Naive B cell (primary cell): ENCODE results near the gene ZNF107. TPM values are rescaled to one million over a fixed set of nuclear protein-coding genes. Genes with fewer than 3 reads are reported as not detected.
"Not testable (repeated sequence)": the region's sequence is repeated elsewhere in the genome, so short reads cannot be mapped to it uniquely, and the experiment has no call there.

Experiments used
- ATAC-seq, 2 donors: fragments of 150-1000 bp; cut with Tn5 transposase; 2 replicates each; pipeline ENCODE4 v1.10.0; 2021; ENCODE audit warnings: low read depth in 2 of 2, mild to moderate bottlenecking in 2 of 2, moderate library complexity in 2 of 2
- DNase-seq: peaks from one replicate; pipeline ENCODE4 v3.0.0; 2022
- H3K27ac Mint-ChIP-seq, 6 donors: one replicate each; pipeline ENCODE4 v1.8.0; 2020 to 2022; ENCODE audit warnings: mild to moderate bottlenecking in 6 of 6, mixed read lengths in 6 of 6, moderate library complexity in 5 of 6, inconsistent platforms in 2 of 6
- H3K27me3 Mint-ChIP-seq, 3 donors: one replicate each; pipeline ENCODE4 v1.8.0; 2021 to 2022; ENCODE audit warnings: mixed read lengths in 3 of 3, mild to moderate bottlenecking in 1 of 3
- H3K36me3 Mint-ChIP-seq, 2 donors: one replicate each; pipeline ENCODE4 v1.8.0; 2020 to 2022; ENCODE audit warnings: mixed read lengths in 2 of 2, inconsistent platforms in 1 of 2, mild to moderate bottlenecking in 1 of 2
- H3K4me1 Mint-ChIP-seq, 3 donors: one replicate each; pipeline ENCODE4 v1.8.0; 2020 to 2022; ENCODE audit warnings: mixed read lengths in 3 of 3, inconsistent platforms in 1 of 3, mild to moderate bottlenecking in 1 of 3, moderate library complexity in 1 of 3
- H3K4me3 Mint-ChIP-seq, 8 donors: one replicate each; pipeline ENCODE4 v1.8.0; 2020 to 2022; ENCODE audit warnings: mild to moderate bottlenecking in 8 of 8, mixed read lengths in 8 of 8, moderate library complexity in 8 of 8, inconsistent platforms in 2 of 8
- H3K9me3 Mint-ChIP-seq, 7 donors: one replicate each; pipeline ENCODE4 v1.8.0; 2020 to 2022; ENCODE audit warnings: mixed read lengths in 7 of 7, mild to moderate bottlenecking in 5 of 7, inconsistent platforms in 2 of 7, moderate library complexity in 1 of 7
- polyA plus RNA-seq, 6 donors: library from polyadenylated mRNA; unstranded; fragments of 300-500 nt; fragmentation: Illumina TruSeq; gene quantifications; one replicate each; pipeline ENCODE4 v1.2.3, GENCODE V29; 2021; ENCODE audit warnings: low read depth in 6 of 6

The ZNF107 gene
- polyA plus RNA-seq, 6 donors from 2014 or later, result 13.6 to 37.3 (median 23.6) TPM

DNA sequence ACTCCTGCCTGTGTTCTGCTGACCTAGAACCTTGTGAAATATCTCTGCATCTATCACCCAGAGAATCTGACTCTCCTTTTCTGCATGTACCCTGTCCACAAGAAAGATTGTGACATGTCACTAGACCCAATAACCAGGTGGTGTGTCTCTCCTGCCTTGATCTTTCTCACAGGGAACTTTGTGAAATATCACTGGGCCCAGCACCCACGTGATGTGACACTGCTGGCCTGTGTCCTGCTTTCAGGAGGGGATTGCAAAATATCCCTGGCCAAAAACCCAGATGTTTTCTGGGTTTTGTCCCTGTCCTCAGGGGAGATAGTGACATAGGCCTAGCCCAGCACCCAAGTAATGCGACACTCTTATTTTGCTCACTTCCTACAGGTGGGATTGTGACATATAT, 10.1 kb upstream of the ZNF107 start:
- H3K9me3 Mint-ChIP-seq, result peaks cover 0 to 5% (median under 1%) of the 10 kb centered on the region in 7 donors
- no peak for ATAC-seq

DNA sequence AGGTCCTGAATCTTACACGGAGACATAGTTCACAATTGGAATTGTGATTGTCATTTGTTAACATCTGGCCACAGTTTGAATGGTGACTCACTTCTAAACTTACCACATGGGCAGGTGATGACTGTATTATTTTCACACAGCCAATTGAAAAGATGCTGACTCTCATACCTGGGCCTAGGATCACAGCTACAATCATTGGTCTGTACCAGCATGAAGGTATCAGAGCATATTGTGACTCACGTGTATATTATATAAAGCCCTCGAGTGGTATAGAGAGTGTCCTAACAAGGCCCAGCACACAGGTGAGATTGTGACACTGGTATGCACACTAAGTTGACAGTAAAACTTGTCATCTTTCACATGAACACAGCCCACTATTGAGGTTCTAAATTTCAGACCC, 9.4 kb upstream of the ZNF107 start:
- Mint-ChIP-seq H3K4me1 (peaks cover 0 to 10% (median 5%) of the 10 kb centered on the region in 3 donors), H3K27ac (no peak overlapping the region), H3K4me3 (no peak overlapping the region), H3K9me3 (peaks cover 0 to 7% (median 6%) of the 10 kb centered on the region in 7 donors), H3K27me3 (no peaks in the 10 kb centered on the region), H3K36me3 (peaks cover 0 to 8% of the 10 kb centered on the region in 2 donors)
- ATAC-seq, result no peak
- DNase-seq, result no peak

More for the DNA sequence above, 10.1 kb upstream of the ZNF107 start:
- Mint-ChIP-seq H3K36me3 (peaks cover 0 to 1% of the 10 kb centered on the region in 2 donors), H3K4me1 (peaks cover 0 to 15% (median 0%) of the 10 kb centered on the region in 3 donors), H3K4me3 (no peak overlapping the region), H3K27me3 (no peaks in the 10 kb centered on the region), H3K27ac (no peak overlapping the region)
- no peak for DNase-seq

DNA sequence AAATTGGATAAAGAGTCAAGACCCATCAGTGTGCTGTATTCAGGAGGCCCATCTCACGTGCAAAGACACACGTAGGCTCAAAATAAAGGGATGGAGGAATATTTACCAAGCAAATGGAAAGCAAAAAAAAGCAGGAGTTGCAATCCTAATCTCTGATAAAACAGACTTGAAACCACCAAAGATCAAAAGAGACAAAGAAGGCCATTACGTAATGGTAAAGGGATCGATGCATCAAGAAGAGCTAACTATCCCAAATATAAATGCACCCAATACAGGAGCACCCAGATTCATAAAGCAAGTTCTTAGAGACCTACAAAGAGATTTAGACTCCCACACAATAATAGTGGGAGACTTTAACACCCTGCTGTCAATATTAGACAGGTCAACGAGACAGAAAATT, 3.8 kb upstream of the ZNF107 start:
- Mint-ChIP-seq H3K4me3 (peak overlapping the region in 2 of 8 donors; percentile 20 to 75), H3K4me1 (peaks cover 17 to 27% (median 19%) of the 10 kb centered on the region in 3 donors)

DNA sequence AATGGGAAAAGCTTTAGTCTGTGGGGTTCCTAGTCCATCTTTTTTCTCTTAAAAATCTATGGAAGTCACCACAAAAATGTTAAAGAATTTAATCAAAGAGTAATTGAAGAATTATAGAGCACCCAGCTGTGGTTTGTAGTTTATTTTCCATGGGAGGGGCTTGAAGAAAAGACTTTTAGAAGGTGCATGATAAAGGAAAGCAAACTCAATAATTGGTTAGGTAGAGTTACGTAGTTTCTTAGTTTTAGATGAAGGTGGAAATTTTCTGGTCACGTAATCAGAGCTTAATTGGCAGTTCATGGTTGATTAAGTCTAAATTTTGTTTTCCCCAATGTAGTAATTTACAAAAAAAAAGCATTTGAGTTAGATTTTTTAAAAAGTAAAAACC, 724 bp downstream of the ZNF107 start:
- Mint-ChIP-seq H3K9me3 (peaks cover 0 to 11% (median 0%) of the 10 kb centered on the region in 7 donors), H3K27ac (peak overlapping the region; percentile 80 to 98 (median 96)), H3K36me3 (peaks cover 18 to 26% of the 10 kb centered on the region in 2 donors), H3K4me3 (peak overlapping the region; percentile 96 to 100 (median 98)), H3K4me1 (peaks cover 38 to 67% (median 48%) of the 10 kb centered on the region in 3 donors), H3K27me3 (no peaks in the 10 kb centered on the region)
- ATAC-seq, result no peak
- no peak for DNase-seq

More for the DNA sequence above, 3.8 kb upstream of the ZNF107 start:
- H3K27me3 Mint-ChIP-seq, DNase-seq, ATAC-seq, H3K9me3 Mint-ChIP-seq: not testable (repeated sequence)
- peaks cover 0 to 16% of the 10 kb centered on the region in 2 donors for H3K36me3 Mint-ChIP-seq
- peak overlapping the region in 1 of 6 donors; percentile 39 for H3K27ac Mint-ChIP-seq

DNA sequence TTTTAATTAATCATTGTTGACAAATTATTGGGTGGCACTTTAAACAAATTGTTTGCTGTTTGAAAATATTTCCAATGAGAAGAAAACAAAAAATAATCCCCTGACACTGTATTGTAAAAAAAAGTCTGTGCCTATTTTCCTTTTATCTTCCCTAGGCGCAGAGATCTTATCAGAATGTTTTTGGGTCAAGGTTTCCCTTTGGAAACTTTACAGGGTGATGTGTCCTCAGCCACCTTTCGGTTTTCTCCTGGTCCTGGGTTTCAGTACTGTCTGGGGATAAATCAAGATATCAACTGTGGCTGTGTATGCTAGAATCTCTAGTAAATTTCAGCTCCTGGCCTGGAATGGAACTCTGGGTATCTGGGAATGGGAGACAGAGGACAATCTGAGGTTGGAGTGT, 1.4 kb downstream of the ZNF107 start:
- DNase-seq (no peak), ATAC-seq (no peak)
- no peaks in the 10 kb centered on the region for H3K27me3 Mint-ChIP-seq
- H3K36me3 Mint-ChIP-seq, result peaks cover 22 to 27% of the 10 kb centered on the region in 2 donors
- peaks cover 0 to 14% (median under 1%) of the 10 kb centered on the region in 7 donors for H3K9me3 Mint-ChIP-seq
- peak overlapping the region; percentile 80 to 98 (median 96) for H3K27ac Mint-ChIP-seq
- peaks cover 41 to 72% (median 51%) of the 10 kb centered on the region in 3 donors for H3K4me1 Mint-ChIP-seq
- peak overlapping the region; percentile 96 to 100 (median 98) for H3K4me3 Mint-ChIP-seq

DNA sequence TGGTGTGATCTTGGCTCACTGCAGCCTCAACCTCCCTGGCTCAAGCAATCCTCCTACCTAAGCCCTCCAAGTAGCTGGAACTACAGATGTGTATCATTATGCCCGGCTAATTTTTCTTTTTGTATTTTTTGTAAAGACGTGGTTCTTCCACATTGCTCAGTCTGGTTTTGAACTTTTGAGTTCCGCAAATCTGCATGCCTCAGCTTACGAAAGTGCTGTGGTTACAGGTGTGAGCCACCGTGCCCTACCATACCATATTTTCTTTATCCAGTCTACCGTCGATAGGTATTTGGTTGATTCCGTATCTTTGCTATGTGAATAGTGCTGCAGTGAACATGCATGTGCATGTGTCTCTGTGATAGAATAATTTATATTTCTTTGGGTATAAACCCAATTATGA, 6.5 kb downstream of the ZNF107 start:
- H3K27ac Mint-ChIP-seq, result peak overlapping the region in 1 of 6 donors; percentile 57
- peaks cover 60 to 85% (median 82%) of the 10 kb centered on the region in 3 donors for H3K4me1 Mint-ChIP-seq
- H3K9me3 Mint-ChIP-seq, result peaks cover 0 to 31% (median 3%) of the 10 kb centered on the region in 7 donors
- peaks cover 27 to 33% of the 10 kb centered on the region in 2 donors for H3K36me3 Mint-ChIP-seq
- ATAC-seq (peak; percentile 23 to 38), DNase-seq (no peak)
- no peaks in the 10 kb centered on the region for H3K27me3 Mint-ChIP-seq
- H3K4me3 Mint-ChIP-seq, result peak overlapping the region in 2 of 8 donors; percentile 45 to 62

DNA sequence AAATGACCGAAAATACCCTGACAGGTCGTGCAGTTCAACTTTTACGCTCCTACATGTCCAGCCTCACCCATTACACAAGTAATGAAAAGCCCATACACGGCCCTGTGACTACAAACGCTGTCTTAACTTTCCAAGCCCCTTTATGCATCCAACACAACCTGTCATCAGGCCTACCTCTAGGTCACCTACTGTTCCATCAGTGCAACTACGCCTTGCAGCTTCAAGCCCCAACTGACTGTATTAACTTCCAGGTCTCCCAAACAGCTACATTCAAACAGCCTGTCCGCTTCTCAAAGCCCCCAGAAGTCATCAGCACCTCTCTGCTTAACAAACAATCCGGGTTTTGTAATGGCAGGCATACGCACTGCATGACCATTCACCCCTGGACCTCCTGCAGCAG, 19.2 kb downstream of the ZNF107 start:
- DNase-seq (no peak), ATAC-seq (no peak)
- H3K4me1 Mint-ChIP-seq, result peaks cover 20 to 42% (median 22%) of the 10 kb centered on the region in 3 donors
- peaks cover 1 to 10% of the 10 kb centered on the region in 2 donors for H3K36me3 Mint-ChIP-seq
- no peaks in the 10 kb centered on the region for H3K27me3 Mint-ChIP-seq
- H3K9me3 Mint-ChIP-seq, result peaks cover 0 to 42% (median 21%) of the 10 kb centered on the region in 7 donors
- peak overlapping the region in 5 of 6 donors; percentile 40 to 93 (median 86) for H3K27ac Mint-ChIP-seq
- peak overlapping the region in 3 of 8 donors; percentile 10 to 44 (median 18) for H3K4me3 Mint-ChIP-seq

DNA sequence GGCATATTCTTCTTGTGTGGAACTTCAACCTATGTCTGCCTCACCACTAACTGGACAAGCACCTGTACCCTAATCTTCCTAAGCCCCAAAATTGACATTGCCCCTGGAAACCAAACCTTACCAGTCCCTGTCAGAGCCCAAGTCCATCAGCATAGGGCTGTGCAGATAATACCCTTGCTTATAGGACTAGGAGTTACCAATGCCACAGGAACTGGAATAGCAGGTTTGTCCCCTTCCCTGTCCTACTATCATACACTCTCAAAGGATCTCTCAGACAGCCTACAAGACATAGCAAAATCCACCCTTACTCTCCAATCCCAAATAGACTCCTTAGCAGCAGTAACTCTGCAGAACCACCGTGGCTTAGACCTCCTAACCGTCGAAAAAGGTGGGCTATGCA, 19.8 kb downstream of the ZNF107 start:
- Mint-ChIP-seq H3K4me1 (peaks cover 23 to 42% (median 25%) of the 10 kb centered on the region in 3 donors), H3K36me3 (peaks cover 0 to 10% of the 10 kb centered on the region in 2 donors), H3K9me3 (peaks cover 0 to 48% (median 21%) of the 10 kb centered on the region in 7 donors), H3K27ac (peak overlapping the region in 5 of 6 donors; percentile 46 to 97 (median 61)), H3K4me3 (peak overlapping the region in 6 of 8 donors; percentile 3 to 63 (median 22)), H3K27me3 (no peaks in the 10 kb centered on the region)
- DNase-seq, result no peak
- ATAC-seq, result no peak

DNA sequence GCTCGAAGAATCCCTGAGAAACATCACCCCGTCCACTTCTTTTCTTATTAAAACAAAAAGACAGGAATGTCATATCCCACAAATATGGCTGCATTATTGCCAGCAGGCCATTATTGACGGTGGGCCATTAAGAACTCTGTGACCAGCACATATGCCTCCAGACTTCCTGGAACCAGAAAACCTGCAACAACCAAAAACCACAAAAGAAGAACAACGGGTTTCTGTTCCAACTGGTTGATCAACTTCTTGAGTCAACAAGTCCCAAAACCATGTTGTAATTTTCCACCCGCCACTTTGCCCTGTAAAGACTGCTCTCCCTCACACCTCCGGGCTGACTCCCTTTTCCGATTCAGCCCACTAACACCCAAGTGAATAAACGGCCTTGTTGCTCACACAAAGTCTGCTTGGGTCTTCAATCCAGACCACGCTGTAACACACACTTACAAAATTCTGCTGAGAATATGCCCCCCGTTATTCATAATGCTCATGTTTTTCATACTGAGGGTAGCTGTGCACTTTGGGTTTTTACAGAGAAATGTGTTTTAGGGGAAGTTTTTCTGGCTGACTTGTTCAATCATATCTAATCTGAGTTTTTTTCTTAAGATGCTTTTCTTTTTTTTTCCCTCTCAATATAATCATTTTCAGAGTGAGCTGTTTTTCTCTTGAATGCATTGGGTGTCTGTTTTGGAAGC, 20.7 kb downstream of the ZNF107 start:
- peaks cover 0 to 17% of the 10 kb centered on the region in 2 donors for H3K36me3 Mint-ChIP-seq
- peak overlapping the region in 5 of 6 donors; percentile 77 to 97 (median 96) for H3K27ac Mint-ChIP-seq
- H3K4me1 Mint-ChIP-seq, result peaks cover 30 to 42% (median 31%) of the 10 kb centered on the region in 3 donors
- no peaks in the 10 kb centered on the region for H3K27me3 Mint-ChIP-seq
- peak; percentile 57 for DNase-seq
- peak overlapping the region; percentile 57 to 86 (median 80) for H3K4me3 Mint-ChIP-seq
- peak; percentile 79 to 85 for ATAC-seq
- peaks cover 0 to 52% (median 21%) of the 10 kb centered on the region in 7 donors for H3K9me3 Mint-ChIP-seq

DNA sequence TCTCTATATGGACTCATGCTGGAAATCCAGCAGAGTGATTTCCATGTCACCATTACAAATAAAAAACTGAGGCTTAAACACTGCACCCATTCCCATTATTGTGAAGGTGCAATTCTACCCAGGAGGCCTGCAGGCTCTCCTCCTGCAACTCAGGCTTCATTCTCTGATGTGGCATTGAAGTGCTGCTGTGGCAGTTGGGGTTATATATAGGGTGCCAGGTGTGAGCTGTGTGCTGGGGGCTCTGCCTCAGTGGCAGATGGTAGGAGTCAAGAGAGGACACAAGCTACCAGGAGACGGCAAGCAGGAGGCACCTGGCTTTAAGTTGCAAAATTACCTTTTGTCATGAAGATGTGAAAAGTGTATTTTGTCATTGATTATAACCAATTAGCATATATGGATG, 21.3 kb downstream of the ZNF107 start:
- peaks cover 0 to 24% of the 10 kb centered on the region in 2 donors for H3K36me3 Mint-ChIP-seq
- H3K4me1 Mint-ChIP-seq, result peaks cover 31 to 42% (median 36%) of the 10 kb centered on the region in 3 donors
- H3K4me3 Mint-ChIP-seq, result peak overlapping the region; percentile 22 to 86 (median 78)
- ATAC-seq (no peak), DNase-seq (no peak)
- H3K27ac Mint-ChIP-seq, result peak overlapping the region in 4 of 6 donors; percentile 86 to 97 (median 96)
- H3K9me3 Mint-ChIP-seq, result peaks cover 0 to 58% (median 21%) of the 10 kb centered on the region in 7 donors
- no peaks in the 10 kb centered on the region for H3K27me3 Mint-ChIP-seq

DNA sequence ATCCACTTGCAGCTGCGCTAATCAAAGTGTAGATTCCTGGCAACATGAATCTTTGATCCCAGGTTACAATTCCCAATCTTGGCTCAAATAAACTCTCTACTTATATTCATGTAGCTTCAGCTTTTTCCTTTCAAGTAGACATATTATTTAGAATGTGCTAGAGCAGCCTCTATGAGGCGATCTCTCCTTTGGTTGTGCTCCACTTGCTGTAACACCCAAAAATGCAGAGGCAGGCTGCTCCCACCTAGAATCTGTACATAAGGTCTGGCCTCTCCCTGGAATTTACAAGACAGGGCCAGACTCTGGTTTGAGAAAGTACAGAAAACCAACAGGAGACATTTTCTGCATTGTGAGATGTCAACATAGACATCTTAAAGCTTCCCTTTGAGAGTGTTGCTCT, 23.1 kb downstream of the ZNF107 start:
- Mint-ChIP-seq H3K9me3 (peaks cover 0 to 66% (median 21%) of the 10 kb centered on the region in 7 donors), H3K4me1 (peaks cover 31 to 42% (median 40%) of the 10 kb centered on the region in 3 donors), H3K27me3 (no peaks in the 10 kb centered on the region), H3K4me3 (peak overlapping the region in 5 of 8 donors; percentile 27 to 85 (median 54)), H3K27ac (peak overlapping the region in 5 of 6 donors; percentile 49 to 95 (median 72)), H3K36me3 (peaks cover 0 to 27% of the 10 kb centered on the region in 2 donors)
- DNase-seq (no peak), ATAC-seq (no peak)

DNA sequence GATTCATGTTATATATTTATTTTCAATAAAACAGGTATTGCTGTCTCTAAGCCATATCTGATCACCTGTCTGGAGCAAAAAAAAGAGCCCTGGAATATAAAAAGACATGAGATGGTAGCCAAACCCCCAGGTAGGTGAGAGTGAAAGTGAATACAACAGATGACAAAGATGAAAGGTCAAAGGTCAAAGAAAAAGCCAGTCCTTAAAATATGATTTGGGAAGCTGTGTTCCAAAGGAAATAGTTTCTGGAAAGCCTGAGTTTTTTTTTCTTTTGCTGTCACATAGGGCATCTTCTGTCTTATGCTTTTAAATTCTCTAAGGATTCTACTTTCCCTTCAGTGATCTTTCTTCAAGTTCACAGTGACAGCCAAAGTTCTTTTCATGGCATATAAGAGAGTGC, 25.9 kb downstream of the ZNF107 start:
- H3K27me3 Mint-ChIP-seq, result no peaks in the 10 kb centered on the region
- H3K36me3 Mint-ChIP-seq, result peaks cover 0 to 33% of the 10 kb centered on the region in 2 donors
- H3K4me3 Mint-ChIP-seq, result peak overlapping the region in 2 of 8 donors; percentile 6 to 16
- H3K27ac Mint-ChIP-seq, result peak overlapping the region in 3 of 6 donors; percentile 42 to 84 (median 76)
- ATAC-seq (no peak), DNase-seq (no peak)
- peaks cover 0 to 49% (median 0%) of the 10 kb centered on the region in 7 donors for H3K9me3 Mint-ChIP-seq
- peaks cover 16 to 40% (median 31%) of the 10 kb centered on the region in 3 donors for H3K4me1 Mint-ChIP-seq

DNA sequence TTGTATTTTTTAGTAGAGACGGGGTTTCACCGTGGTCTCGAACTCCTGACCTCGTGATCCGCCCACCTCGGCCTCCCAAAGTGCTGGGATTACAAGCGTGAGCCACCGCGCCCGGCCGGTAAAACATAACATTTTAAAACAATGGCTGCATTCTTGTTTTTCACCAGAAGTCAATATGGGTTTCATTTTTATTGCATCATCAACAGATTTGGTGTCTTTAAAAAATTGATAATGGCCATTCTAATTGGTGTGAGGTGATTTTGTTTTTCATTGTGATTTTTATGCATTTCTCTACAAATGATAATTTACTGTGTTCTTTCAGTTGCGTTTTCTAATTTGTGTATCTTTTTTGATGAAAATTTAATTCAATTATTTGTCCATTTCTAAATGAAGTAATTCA, 31.9 kb downstream of the ZNF107 start:
- ATAC-seq, H3K27me3 Mint-ChIP-seq, H3K4me1 Mint-ChIP-seq, DNase-seq: not testable (repeated sequence)
- H3K36me3 Mint-ChIP-seq, result peaks cover 7 to 21% of the 10 kb centered on the region in 2 donors
- H3K9me3 Mint-ChIP-seq, result peaks cover 4 to 50% (median 23%) of the 10 kb centered on the region in 7 donors
- peak overlapping the region in 1 of 8 donors; percentile 44 for H3K4me3 Mint-ChIP-seq
- H3K27ac Mint-ChIP-seq, result peak overlapping the region in 1 of 6 donors; percentile 34
